HepG2 (cell line): ENCODE results near the gene GNAZ. TPM values are rescaled to one million over a fixed set of nuclear protein-coding genes. Genes with fewer than 3 reads are reported as not detected.
A peak's percentile ranks its signal among the peaks of the same experiment; 100 is the strongest.

Experiments
- AKAP8 ChIP-seq: sonication (generic); formaldehyde crosslinking; IDR thresholded peaks from 2 replicates; pipeline ENCODE4 v1.5.1; 2020; ENCODE audit warnings: mild to moderate bottlenecking, missing genetic modification reagents
- ATF7 ChIP-seq, 2 experiments: fragments of 450-650 bp in 1 of 2; sonication (generic) in 1 of 2; formaldehyde crosslinking in 1 of 2; IDR thresholded peaks; 2 replicates each; pipeline versions ENCODE4 v1.4.0 to v1.6.1; 2016 to 2020; ENCODE audit warnings: antibody characterized with exemption in 1 of 2, mild to moderate bottlenecking in 1 of 2, missing genetic modification reagents in 1 of 2
- CEBPB ChIP-seq: IDR thresholded peaks from 2 replicates; pipeline ENCODE4 v1.6.1; 2011; ENCODE audit warnings: low read depth, low read length, improper control_type of control experiment, borderline replicate concordance
- CEBPZ ChIP-seq: IDR thresholded peaks from 2 replicates; pipeline ENCODE4 v1.6.1; 2012; ENCODE audit warnings: low read length, improper control_type of control experiment
- DNMT3B ChIP-seq: conservative IDR thresholded peaks from 2 replicates; pipeline ENCODE4 v1.6.1; 2016; ENCODE audit warnings: missing biosample characterization, control low read depth
- DPF2 ChIP-seq: sonication (generic); formaldehyde crosslinking; IDR thresholded peaks from 2 replicates; pipeline ENCODE4 v1.4.0; 2020; ENCODE audit warnings: mild to moderate bottlenecking, low read depth, missing genetic modification reagents, borderline replicate concordance
- ELF1 ChIP-seq: sonication (generic); formaldehyde crosslinking; IDR thresholded peaks from 2 replicates; pipeline ENCODE4 v1.4.0; 2020; ENCODE audit warnings: missing genetic modification reagents
- ETV5 ChIP-seq: IDR thresholded peaks from 2 replicates; pipeline ENCODE4 v1.6.1; 2018; ENCODE audit warnings: missing biosample characterization, missing genetic modification reagents, inconsistent platforms, borderline replicate concordance
- ETV6 ChIP-seq: sonication (generic); formaldehyde crosslinking; conservative IDR thresholded peaks from 2 replicates; pipeline ENCODE4 v1.4.0; 2020; ENCODE audit warnings: missing genetic modification reagents
- HNRNPH1 ChIP-seq: fragments of 200-400 bp; formaldehyde crosslinking; optimal IDR thresholded peaks from 2 replicates; pipeline ENCODE3; 2017; ENCODE audit warnings: mild to moderate bottlenecking, low read depth, low read length
- IRF2 ChIP-seq: IDR thresholded peaks from 2 replicates; pipeline ENCODE4 v1.6.1; 2018; ENCODE audit warnings: missing genetic modification reagents, missing compliant biosample characterization
- KDM4B ChIP-seq: sonication (generic); formaldehyde crosslinking; IDR thresholded peaks from 2 replicates; pipeline ENCODE4 v1.4.0; 2020; ENCODE audit warnings: missing genetic modification reagents
- KDM5A ChIP-seq: fragments of 200-600 bp; sonication (generic); IDR thresholded peaks from 2 replicates; pipeline ENCODE4 v1.7.0; 2018; ENCODE audit warnings: antibody characterized with exemption, mild to moderate bottlenecking, low read length, borderline replicate concordance
- KDM6A ChIP-seq: IDR thresholded peaks from 2 replicates; pipeline ENCODE4 v1.6.1; 2016; ENCODE audit warnings: low read depth
- TARDBP ChIP-seq: sonication (generic); formaldehyde crosslinking; IDR thresholded peaks from 2 replicates; pipeline ENCODE4 v1.8.0; 2022; ENCODE audit warnings: mild to moderate bottlenecking, missing genetic modification reagents
- ZBTB14 ChIP-seq: sonication (generic); formaldehyde crosslinking; IDR thresholded peaks from 2 replicates; pipeline ENCODE4 v1.4.0; 2020; ENCODE audit warnings: missing genetic modification reagents
- ZFP37 ChIP-seq: sonication (generic); formaldehyde crosslinking; IDR thresholded peaks from 2 replicates; pipeline ENCODE4 v1.4.0; 2020; ENCODE audit warnings: missing genetic modification reagents, borderline replicate concordance
- ZNF362 ChIP-seq: sonication (generic); formaldehyde crosslinking; IDR thresholded peaks from 2 replicates; pipeline ENCODE4 v1.4.0; 2020; ENCODE audit warnings: missing genetic modification reagents, mild to moderate bottlenecking, borderline replicate concordance
- ZNF367 ChIP-seq: sonication (generic); formaldehyde crosslinking; IDR thresholded peaks from 2 replicates; pipeline ENCODE4 v1.4.0; 2020; ENCODE audit warnings: missing genetic modification reagents, borderline replicate concordance
- ZNF484 ChIP-seq: sonication (generic); formaldehyde crosslinking; IDR thresholded peaks from 2 replicates; pipeline ENCODE4 v1.5.1; 2020; ENCODE audit warnings: mild to moderate bottlenecking, low read depth, missing genetic modification reagents, borderline replicate concordance
- ZNF562 ChIP-seq: sonication (generic); formaldehyde crosslinking; IDR thresholded peaks from 2 replicates; pipeline ENCODE4 v1.8.0; 2022; ENCODE audit warnings: missing genetic modification reagents, borderline replicate concordance
- ZNF569 ChIP-seq: sonication (generic); formaldehyde crosslinking; IDR thresholded peaks from 2 replicates; pipeline ENCODE4 v1.5.0; 2020; ENCODE audit warnings: mild to moderate bottlenecking, missing genetic modification reagents, moderate library complexity, borderline replicate concordance
- ZNF570 ChIP-seq: sonication (generic); formaldehyde crosslinking; IDR thresholded peaks from 2 replicates; pipeline ENCODE4 v1.4.0; 2020; ENCODE audit warnings: mild to moderate bottlenecking, missing genetic modification reagents, borderline replicate concordance
- ZNF883 ChIP-seq: sonication (generic); formaldehyde crosslinking; IDR thresholded peaks from 2 replicates; pipeline ENCODE4 v1.5.1; 2020; ENCODE audit warnings: mild to moderate bottlenecking, missing genetic modification reagents; ENCODE audit errors: not compliant biosample characterization
- polyA plus RNA-seq, 8 experiments: library from polyadenylated mRNA; depleted of rRNA in 3 of 8; stranded (reverse) in 7 of 8; unstranded in 1 of 8; fragments of >200 nt; fragmentation: Illumina TruSeq in 4 of 8; extraction: Trizol in 4 of 8; gene quantifications; 2 replicates each; pipeline versions ENCODE4 v1.2.1 to v1.2.3, GENCODE V29; 2011 to 2016; ENCODE audit warnings: low read depth in 4 of 8, missing spikeins in 1 of 8, mixed read lengths in 1 of 8; ENCODE audit not compliant: insufficient read depth in 1 of 8
- total RNA-seq, 5 experiments: library from RNA; depleted of rRNA; stranded (reverse); fragments of >200 nt; fragmentation: Illumina TruSeq; extraction: Trizol; gene quantifications; 2 replicates each; pipeline ENCODE4 v1.2.3, GENCODE V29; 2016; ENCODE audit warnings: low read depth in 1 of 5

The GNAZ gene
- total and polyA plus RNA-seq, 2 of the 13 experiments (the other 11 are each of a cell fraction or from before 2014, with no cell fraction given) = 11.4 to 22.3 TPM

- TF ChIP-seq ZNF570 (CRISPR knock-in tag) (no peak), ZNF367 (CRISPR knock-in tag) (no peak), HNRNPH1 (no peak), ZNF562 (CRISPR knock-in tag) (no peak), ZNF484 (CRISPR knock-in tag) (no peak), ZNF362 (CRISPR knock-in tag) (no peak), ATF7 (IDR thresholded peaks at IDR 0.05) (no peak), ATF7 (CRISPR knock-in tag; IDR thresholded peaks at IDR 0.05) (no peak), CEBPZ (no peak), IRF2 (CRISPR knock-in tag) (peak; percentile 41; the same call in 1 of the 2 replicates), KDM5A (0 out of 2 replicates have a peak, but pooled peaks have one; percentile 21), DNMT3B (CRISPR knock-in tag) (no peak), ZNF569 (no peak), ZNF883 (CRISPR knock-in tag) (no peak), KDM6A (CRISPR knock-in tag) (peak; percentile 57; the same call in 1 of the 2 replicates), ZBTB14 (no peak), AKAP8 (CRISPR knock-in tag) (no peak), ETV5 (CRISPR knock-in tag) (peak; percentile 70), ETV6 (no peak), CEBPB (peak; percentile 74; the same call in 1 of the 2 replicates), KDM4B (CRISPR knock-in tag) (peak; percentile 31; the same call in 1 of the 2 replicates), DPF2 (CRISPR knock-in tag) (no peak), ELF1 (CRISPR knock-in tag) (peak; percentile 79), ZFP37 (no peak), TARDBP (CRISPR knock-in tag) (0 out of 2 replicates have a peak, but pooled peaks have one; percentile 22)
Observed at GRCh38 chr22:23152238-23153114, 82.2 kb downstream of the GNAZ start (continued).
